HG02610 (cell line): ENCODE results near the gene GLDC.

Source experiments
- ATAC-seq: cut with Tn5 transposase; IDR thresholded peaks from one replicate; pipeline ENCODE4 v1.9.1; 2021; ENCODE audit warnings: mild to moderate bottlenecking, moderate library complexity; ENCODE audit not compliant: unreplicated experiment

The GLDC gene

DNA sequence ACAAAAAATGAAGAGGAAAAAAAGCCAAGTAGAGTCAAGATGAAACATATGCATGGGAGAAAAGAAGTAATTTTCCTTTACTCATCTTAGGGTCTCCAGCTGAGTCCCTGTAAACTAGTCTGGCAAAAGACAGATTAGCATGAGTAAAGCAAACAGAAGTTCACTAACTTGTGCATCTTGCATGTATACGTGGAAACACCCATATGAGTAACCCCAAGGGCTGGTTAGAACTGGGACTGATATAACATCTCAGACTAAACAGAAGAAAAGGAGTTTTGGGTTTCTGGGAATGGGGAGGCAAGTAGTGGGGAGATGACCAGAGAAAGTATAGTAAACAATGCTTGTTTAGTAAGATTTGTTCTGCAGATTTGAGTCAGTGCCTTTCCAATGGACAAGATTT lies 20.1 kb upstream of the GLDC start:
- ATAC-seq: no peak

DNA sequence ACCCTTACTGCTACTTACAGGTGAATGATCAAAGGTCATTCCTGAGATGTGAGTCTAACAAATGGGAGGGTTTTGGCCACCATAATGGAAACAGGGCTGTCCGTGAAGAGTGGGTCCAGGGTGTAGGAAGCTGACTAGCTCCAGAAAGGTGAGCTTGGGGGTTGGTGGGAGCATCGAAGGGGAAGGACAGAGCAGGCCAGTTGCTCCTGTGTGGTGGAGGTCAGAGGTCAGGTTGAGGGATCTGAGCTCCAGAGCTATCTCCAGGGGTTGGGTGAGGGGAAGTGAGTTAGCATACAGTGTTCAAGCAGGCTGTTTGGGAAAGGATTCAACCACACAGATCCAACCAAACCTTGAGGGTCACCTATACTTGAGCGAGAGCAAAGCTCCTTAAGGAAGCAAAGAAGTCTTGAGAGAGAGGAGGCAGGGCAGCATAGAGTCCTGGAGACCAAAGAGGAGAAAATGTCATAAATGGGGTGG lies 18.7 kb upstream of the GLDC start:
- ATAC-seq: no peak

DNA sequence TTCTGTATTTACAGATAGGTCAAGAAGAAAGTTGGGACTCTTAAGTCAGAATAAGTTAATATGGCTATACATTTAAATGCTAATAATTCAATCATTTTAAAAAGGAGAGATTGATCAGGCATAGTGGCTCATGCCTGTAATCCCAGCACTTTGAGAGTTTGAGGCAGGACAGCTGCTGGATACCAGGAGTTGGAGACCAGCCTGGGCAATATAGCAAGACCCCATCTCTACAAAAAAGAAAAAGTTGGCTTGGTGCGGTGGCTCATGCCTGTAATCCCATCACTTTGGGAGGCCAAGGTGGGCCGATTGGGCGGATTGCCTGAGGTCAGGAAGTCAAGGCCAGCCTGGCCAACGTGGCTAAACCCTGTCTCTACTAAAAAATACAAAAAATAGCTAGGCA lies 15.0 kb upstream of the GLDC start:
- no peak for ATAC-seq

DNA sequence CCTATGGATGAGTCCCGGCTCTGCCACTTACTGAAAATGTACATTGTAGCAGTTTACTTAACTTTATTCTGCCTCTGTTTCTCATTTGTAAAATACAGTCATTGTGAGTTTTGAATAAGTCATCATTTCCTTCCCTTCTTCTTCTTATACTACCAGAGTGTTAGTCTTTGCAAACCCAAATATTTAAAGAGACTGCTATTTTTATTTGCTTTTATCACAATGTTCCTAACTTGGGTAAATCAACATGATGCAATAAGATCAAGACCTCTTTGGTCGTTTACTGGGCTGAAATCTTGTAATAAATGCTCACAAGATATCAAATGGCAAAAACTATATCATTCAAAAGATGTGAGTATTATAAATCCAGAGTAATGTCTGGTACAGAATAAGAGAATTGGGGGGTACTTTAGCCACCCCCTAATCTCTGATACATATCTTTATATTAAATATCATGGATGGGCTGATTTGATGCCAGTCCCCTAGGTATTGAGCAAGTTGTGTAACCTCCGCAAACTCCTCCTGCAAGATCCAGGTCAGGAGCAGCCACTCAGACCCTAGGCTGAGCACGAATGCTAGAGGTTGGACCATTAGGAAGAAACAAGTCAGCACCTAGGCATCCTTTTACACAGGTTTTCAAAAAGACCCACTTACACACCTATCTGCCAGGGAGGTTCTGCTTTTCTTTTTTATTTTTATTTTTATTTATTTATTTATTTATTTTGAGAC lies 13.3 kb upstream of the GLDC start:
- ATAC-seq: no peak

DNA sequence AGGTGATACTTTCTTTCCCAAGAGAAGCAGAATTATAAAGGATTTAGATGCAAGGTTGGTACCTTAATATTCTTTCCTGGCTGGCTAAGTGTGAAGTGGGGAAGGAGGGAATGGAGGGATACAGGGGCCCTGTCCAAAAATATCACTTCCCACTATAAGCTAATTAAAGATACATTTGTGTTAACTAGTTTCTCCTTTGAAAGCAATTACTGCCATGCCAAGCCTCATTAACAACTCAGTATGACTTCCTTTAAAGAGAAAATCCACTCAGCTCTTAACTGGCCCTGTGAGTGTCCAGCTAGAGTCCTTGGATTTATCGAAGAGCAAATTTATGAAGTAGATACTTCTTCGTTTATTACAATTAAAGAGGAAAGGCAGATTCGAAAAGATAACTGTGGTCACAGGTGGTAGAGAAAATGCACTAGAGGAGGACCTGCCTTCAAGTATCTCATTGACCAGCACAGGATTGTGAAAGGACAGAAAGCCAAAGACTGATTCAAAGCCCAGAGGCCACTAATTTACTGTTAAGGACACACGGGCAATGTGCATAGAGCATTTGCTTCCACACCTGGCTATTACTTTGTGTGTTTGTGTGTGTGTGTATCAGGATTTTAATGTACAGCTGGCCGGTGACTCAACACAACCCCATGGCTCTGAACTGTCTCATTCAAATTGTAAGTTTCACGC lies 11.2 kb upstream of the GLDC start:
- ATAC-seq: no peak

DNA sequence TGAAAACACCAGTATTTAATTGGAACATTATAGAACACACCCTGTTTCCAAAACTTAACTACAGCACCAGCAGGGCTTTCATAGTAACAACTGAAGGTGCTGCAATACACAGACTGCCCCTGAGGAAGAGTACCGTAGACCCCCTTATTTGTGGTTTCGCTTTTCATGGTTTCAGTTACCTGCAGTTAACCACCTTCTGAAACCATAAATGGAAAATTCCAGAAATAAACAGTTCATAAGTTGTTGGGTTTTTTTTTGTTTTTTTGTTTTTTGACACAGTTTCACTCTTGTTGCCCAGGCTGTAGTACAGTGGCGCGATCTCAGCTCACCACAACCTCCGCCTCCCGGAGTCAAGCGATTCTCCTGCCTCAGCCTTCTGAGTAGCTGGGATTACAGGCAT lies 9.5 kb upstream of the GLDC start:
- peak; percentile 75 for ATAC-seq

DNA sequence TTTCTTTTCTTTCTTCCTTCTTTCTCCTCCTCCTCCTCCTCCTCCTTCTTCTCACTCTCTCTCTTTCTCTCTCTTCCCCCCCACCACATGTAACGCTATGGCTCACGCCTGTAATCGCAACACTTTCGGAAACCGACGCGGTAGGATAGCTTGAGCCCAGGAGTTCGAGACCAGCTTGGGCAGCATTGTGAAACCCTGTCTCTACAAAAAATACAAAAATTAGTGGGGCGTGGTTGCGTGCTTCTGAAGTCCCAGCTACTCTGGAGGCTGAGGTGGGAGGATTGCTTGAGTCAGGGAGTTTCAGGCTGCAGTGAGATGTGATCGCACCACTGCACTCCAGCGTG lies 736 bp upstream of the GLDC start:
- no peak for ATAC-seq

DNA sequence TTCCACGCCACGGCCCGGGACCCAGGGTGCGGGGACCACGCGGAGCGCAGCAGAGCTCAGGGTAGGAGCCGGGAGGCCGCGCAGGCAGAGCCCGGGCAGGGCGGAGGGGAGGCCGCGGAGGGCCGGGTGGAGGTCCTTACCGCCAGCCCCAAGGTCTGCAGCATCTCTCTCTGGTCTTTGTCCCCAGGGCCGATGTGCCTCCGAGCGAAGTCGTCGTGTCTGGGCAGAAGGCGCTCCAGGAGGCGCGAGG lies 499 bp downstream of the GLDC start:
- peak; percentile 27 for ATAC-seq

DNA sequence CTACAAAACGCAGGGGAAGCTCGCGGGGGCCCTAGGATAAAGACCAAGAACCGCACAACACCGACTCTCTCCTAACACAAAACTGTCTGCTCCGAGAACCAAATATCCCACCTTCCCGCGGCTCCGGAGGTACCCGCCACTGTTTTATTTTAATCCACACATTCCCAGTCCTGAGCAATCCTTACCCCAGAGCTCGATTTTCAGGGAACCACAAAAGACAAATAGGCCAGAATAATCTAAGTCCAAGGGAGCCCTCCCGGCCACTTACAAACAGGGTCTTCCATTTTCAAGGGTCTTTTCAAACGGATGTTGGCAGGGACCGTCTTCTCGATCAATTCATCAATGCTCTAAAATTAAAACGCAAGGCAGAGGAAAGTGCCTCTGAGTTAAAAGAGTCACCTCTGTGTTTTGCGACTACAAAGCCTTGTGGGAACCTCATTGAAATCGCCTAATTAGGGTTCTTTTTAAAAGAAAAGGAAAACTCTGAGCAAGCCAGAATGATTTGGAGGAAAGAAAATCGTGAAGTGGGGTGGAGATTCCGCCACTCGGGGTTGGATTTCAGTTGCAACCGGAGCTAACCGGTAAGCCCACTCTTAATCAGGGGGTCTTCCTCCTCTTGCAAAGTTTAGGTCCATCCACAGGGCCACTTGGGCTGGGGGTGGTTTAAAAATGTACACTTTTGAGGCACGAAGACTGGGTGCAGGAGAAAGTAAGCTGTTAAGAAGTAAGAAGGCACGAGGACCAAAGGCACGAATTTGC lies 1.0 kb downstream of the GLDC start:
- ATAC-seq: no peak

DNA sequence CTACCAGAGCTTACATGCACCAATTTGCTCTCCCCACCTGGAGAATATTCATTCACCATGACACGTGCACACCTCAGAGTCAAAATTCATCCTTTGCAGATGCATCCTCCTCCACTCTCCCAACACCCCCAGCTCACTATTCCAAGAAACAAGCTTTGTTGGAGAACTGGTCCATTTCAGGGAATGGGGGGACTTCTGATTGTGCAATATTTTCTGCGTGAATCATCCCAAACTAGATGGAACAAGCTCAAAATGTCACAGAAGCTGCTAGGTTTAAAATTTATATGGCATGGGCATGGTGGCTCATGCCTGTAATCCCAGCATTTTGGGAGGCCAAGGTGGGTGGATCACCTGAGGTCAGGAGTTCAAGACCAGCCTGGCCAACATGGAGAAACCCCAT lies 3.6 kb downstream of the GLDC start:
- no peak for ATAC-seq

DNA sequence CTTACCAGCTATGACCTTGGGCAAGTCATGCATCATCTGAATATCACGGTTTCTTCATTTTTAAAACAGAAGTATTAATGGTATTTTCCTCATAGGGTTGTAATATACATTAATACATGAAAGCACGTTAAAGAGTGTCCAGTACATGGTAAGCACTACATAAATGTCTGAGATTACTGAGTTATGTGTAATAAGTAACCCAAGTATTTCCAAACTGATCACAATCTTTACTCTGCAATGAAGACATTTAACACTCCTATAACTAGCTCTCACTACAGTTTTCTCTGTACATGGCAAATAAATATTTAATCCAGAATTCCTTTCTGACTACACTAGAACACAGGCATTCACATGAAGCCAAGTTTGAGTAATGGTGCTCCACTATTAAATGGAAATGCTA lies 4.0 kb downstream of the GLDC start:
- ATAC-seq: no peak

DNA sequence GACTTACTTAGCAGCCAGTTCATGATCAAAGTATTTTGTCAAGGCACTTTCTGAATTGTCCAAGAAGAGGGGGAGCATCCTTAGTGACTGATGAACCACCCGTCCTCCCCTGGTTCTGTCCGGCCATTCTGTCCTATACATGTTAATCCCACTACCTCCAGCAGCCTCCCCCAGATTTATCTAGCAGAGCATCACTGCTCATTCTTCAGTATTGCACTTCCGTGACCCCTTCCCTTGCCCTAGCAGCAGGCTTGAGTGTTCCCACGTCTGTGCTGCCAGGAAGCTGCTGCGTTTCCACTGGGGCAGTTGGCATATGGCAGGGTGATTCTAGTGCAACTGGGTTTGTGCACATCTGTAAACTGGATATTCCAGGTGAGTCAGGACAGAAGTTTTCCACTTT lies 4.5 kb downstream of the GLDC start:
- ATAC-seq: no peak

DNA sequence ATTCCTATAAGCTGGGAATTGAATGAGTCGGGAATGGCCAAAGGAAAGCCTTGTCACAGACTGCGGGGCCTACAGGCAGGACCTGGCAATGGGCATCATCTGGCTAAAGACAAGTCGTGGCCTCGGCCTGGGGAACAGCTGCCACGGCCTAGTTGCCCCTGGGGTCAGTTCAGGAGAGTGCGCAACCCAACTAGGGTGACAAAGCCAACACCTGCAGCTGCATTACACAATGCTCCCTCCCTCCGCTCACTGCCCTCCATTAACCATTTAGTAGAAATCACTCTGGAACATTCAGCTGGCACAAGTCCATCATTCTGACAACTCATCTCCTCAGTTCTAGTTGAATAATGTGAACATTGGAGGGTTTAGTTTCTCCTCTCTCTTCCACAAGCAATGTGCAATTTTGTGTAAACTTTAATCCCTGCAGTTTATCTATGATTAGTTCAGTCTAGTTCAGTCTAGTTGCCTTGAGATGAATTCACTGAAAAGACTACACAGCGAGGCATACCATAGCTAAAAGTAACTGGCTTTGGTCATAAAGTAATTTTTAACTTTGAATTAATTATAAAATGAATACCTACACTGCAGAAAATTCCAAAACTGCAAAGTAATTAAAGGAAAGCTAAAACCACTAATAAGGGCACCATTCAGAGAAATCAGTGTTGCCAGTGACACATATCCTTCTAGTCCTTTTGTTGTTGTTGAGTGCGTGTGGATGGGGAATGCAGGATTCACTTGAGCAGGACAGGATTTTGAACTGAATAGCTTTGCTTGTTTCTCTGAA lies 5.1 kb downstream of the GLDC start:
- no peak for ATAC-seq

DNA sequence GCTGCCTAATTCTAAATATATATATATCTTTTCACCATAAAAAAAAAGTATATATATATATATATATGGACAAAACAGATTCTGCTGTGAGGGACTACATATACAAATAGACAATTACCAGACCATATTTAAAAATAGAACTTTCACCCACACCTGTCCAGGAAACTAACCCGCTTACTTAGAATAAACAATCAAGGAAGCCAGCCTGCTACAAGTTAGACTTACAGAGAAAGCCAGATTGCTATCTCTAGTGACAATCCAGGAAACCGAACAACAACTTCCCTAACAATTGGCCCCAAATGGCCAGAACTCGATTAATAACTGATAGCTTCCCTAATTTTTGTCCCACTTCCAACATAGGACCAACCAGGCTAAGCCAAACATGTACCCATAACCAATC lies 5.9 kb downstream of the GLDC start:
- ATAC-seq: no peak

DNA sequence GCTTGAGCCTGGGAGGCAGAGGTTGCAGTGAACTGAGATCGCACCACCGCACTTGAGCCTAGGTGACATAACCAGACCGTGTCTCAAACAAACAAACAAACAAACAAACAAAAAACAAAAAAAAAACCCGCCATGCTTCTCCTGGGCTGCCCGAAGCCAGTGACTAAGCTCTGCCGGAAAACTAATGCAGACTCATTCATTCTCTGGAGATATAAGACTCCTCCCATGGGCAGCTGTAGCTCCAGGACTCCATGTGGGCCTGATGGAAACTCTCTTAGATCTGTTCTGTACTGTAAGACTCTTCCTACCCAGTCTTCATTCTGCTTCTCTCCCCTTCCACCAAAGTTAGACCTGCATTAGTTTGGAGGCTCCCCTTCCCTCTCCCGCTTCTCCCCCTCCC lies 11.1 kb downstream of the GLDC start:
- ATAC-seq: no peak

DNA sequence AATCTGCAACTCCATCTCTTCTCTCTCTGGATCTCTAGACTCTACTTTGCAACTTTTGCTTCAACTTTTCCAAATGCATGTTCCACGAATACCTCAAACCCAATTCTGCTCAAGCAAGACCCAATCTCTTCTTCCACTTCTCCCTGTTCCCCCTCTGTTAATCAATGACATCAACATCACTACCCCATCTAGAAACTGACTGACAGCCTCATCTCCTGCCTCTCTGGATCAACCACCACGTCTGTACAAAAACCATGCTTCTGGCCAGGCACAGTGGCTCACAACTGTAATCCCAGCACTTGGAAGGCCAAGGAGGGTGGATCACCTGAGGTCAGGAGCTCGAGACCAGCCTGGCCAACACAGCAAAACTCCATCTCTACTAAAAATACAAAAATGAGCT lies 12.2 kb downstream of the GLDC start:
- no peak for ATAC-seq

DNA sequence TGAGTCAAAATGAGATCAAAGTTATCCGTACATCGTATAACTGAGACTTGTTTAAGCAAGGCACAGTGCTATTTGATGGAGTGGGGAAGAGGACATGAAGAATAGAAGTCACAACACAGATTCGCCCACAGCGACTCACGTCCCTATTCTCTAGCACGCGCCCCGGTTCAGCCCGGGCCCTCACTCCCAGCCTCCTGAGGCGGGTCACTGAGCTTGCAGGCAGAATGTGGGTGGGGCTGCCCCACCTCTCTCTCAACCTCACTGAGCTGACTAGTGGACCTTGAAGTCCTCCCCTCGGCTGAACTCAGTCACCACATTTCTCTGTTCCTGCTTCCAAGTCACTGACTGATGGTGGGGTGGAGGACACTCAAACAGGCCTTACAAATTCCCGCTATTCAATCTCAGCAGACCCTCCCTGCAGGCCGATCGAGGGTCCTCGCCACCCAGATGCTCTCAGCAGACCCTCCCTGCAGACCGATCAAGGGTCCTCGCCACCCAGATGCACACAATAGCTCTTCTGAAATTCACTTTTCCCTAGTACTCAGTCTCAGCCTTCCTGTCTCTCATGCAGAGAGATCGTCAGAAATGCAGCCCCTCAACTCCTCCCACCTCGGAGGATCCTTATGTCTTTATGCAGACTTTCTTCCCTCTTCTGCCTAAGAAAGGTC lies 12.9 kb downstream of the GLDC start:
- ATAC-seq: peak; percentile 97

DNA sequence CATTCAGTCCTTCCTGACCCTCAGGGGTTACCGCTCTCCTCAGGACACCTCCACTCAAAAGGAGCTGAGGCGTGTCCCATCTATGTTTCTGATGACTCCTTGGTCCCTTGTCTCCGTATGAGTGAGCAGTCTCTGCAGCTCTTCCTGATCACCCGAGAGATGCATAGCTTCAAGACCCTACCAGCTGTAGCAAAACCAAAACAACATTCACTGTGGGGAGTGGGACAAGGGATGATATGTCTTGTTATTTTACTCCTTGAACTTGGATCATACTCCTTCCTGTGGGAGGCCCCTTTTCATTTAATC lies 14.4 kb downstream of the GLDC start:
- no peak for ATAC-seq

DNA sequence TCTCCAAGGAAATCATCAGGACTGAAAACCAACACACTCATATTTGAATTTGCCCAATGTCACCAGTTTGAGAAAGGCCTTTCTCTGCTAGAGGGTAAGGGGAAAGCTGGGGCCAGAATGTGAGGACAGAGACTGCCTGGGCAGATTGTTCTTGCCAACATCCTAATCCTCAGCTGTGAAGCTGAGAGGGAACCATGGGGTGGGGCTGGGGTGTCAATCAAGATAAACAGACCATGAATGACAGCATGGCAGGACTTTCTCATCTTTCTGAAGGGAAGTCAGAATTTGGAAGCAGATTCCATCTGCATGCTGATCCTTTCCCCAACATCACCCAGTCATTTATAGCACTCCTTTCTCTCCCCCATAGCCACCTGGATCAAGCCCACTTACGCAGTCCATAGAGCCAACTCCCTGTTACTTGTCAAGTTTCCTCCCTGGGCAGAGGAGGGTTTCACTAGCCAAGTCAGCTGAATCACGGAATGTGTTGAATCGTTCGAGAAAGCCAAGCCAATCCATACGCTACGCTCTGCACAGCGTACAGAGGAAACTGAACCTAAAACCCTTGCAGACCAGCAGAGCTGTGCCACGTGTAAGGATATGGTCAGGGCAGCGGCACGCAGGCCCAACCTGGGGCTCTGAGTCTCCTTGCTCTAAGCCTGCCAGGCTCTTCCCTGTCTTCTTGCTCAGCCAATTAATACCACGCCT lies 14.9 kb downstream of the GLDC start:
- no peak for ATAC-seq

DNA sequence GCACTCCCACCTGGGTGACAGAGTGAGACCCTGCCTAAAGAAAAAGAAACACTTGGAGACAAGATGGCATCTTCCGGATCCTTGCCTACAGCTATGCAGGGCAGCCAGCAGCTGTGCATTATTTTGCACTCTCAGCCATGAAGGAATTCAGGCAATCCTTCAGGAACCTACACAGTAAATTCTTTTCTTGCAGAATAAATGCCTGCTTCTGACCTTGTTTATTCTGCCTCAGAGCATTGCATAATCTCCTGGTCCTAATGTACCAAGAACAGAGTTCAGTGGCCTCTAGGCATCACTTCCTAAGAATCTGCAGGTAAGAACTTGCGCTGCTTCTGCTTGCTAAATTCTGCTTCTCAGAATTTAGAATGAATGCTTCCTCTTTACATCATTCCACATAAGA lies 16.8 kb downstream of the GLDC start:
- ATAC-seq: no peak

DNA sequence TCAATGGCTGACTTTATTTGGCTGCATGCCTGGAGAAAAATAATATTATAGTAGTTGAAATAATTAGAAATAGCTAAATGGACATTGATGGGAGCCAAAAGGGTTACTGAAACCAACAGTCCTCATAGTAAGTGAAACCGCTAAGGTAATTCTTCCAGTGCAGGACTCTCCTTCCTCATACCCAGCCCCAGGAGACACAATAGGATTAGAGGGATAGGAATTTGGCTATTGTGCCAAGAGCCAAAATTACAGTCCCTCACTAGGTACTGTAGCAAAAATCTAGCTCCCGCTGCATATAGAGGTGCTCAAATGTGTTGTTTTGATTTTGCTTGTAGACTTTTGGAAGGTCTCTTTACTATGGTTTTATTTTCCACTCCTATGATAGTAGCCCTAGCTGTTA lies 20.2 kb downstream of the GLDC start:
- no peak for ATAC-seq
